Activated CD4-positive, alpha-beta memory T cell treated with anti-CD3 and anti-CD28 coated beads, Interleukin-2, amount 10 ng/mL, durations not matched to agents 7 days and 5 days (primary cell): ENCODE data around the gene ARID1B. TPM values are rescaled to one million over a fixed set of nuclear protein-coding genes. Genes with fewer than 3 reads are reported as not detected.
"Not testable (repeated sequence)": the region's sequence is repeated elsewhere in the genome, so short reads cannot be mapped to it uniquely, and the experiment has no call there.

Source experiments
- CTCF ChIA-PET: fragments of 350-600 bp; sonication (Branson Sonifier 250); formaldehyde crosslinking; loops from one replicate; lab custom pipeline; 2021; ENCODE audit warnings: antibody characterized with exemption, inconsistent platforms; lab: Charles Lee
- POLR2A ChIA-PET: fragments of 350-600 bp; sonication (Branson Sonifier 250); formaldehyde crosslinking; loops from one replicate; lab custom pipeline; 2021; ENCODE audit warnings: antibody characterized with exemption; lab: Charles Lee
- DNase-seq: peaks from one replicate; pipeline ENCODE4 v3.0.0-alpha.2; 2020
- H3K27ac Mint-ChIP-seq: one replicate; pipeline ENCODE4 v1.8.0; 2021; ENCODE audit warnings: mild to moderate bottlenecking, mixed read lengths
- H3K27me3 Mint-ChIP-seq: one replicate; pipeline ENCODE4 v1.8.0; 2021; ENCODE audit warnings: mixed read lengths
- H3K36me3 Mint-ChIP-seq: one replicate; pipeline ENCODE4 v1.8.0; 2021; ENCODE audit warnings: low read depth, mixed read lengths
- H3K4me1 Mint-ChIP-seq: one replicate; pipeline ENCODE4 v1.8.0; 2021; ENCODE audit warnings: mixed read lengths
- H3K4me3 Mint-ChIP-seq: one replicate; pipeline ENCODE4 v1.8.0; 2021; ENCODE audit warnings: mild to moderate bottlenecking, mixed read lengths
- H3K9me3 Mint-ChIP-seq: one replicate; pipeline ENCODE4 v1.8.0; 2021; ENCODE audit warnings: mixed read lengths
- total RNA-seq, 2 experiments: library from RNA; stranded (reverse); gene quantifications; one replicate each; pipeline ENCODE4 v1.2.3, GENCODE V29; 2021

ARID1B gene
- total RNA-seq, 2 experiments from 2014 or later = 63.4 to 65.5 TPM

- Mint-ChIP-seq H3K9me3 (no peaks in the 10 kb centered on the region), H3K4me3 (no peak overlapping the region), H3K27ac (no peak overlapping the region), H3K27me3 (no peaks in the 10 kb centered on the region), H3K36me3 (peaks cover 19% of the 10 kb centered on the region), H3K4me1 (peaks cover 6% of the 10 kb centered on the region)
- DNase-seq = no peak
- CTCF ChIA-PET = no interaction called here
- POLR2A ChIA-PET = no interaction called here
Observed at GRCh38 chr6:156938143-156938542, 161.0 kb downstream of the ARID1B start.

GRCh38 chr6:156940221-156940620 is 163.0 kb downstream of the ARID1B start:
- Mint-ChIP-seq H3K4me3 (no peak overlapping the region), H3K36me3 (peaks cover 18% of the 10 kb centered on the region), H3K27ac (no peak overlapping the region), H3K4me1 (peaks cover 6% of the 10 kb centered on the region), H3K27me3 (no peaks in the 10 kb centered on the region), H3K9me3 (no peaks in the 10 kb centered on the region)
- ChIA-PET POLR2A (no interaction called here), CTCF (no interaction called here)
- DNase-seq = no peak

GRCh38 chr6:156942266-156942665 is 165.1 kb downstream of the ARID1B start:
- Mint-ChIP-seq H3K4me3 (no peak overlapping the region), H3K4me1 (peaks cover 4% of the 10 kb centered on the region), H3K9me3 (no peaks in the 10 kb centered on the region), H3K36me3 (peaks cover 5% of the 10 kb centered on the region), H3K27ac (no peak overlapping the region), H3K27me3 (no peaks in the 10 kb centered on the region)
- ChIA-PET POLR2A (no interaction called here), CTCF (no interaction called here)
- DNase-seq = no peak

- CTCF ChIA-PET = interaction anchor here (0.7 to 0.9 kb wide), 2 partner anchors 103 to 332 kb away, joined by 3 read pairs; no protein-coding TSS in a partner anchor
- no peak for DNase-seq
- no peaks in the 10 kb centered on the region for H3K36me3 Mint-ChIP-seq
- no peaks in the 10 kb centered on the region for H3K27me3 Mint-ChIP-seq
- H3K4me1 Mint-ChIP-seq = peaks cover 2% of the 10 kb centered on the region
- H3K4me3 Mint-ChIP-seq = no peak overlapping the region
- POLR2A ChIA-PET = interaction anchor here (0.8 to 1.2 kb wide), 2 partner anchors 10 to 21 kb away, joined by 3 read pairs; no protein-coding TSS in a partner anchor
- H3K27ac Mint-ChIP-seq = no peak overlapping the region
- H3K9me3 Mint-ChIP-seq = no peaks in the 10 kb centered on the region
Observed at GRCh38 chr6:156943166-156943565, 166.0 kb downstream of the ARID1B start.

GRCh38 chr6:156943816-156944215 is 166.6 kb downstream of the ARID1B start:
- Mint-ChIP-seq H3K27me3 (no peaks in the 10 kb centered on the region), H3K4me1 (peaks cover 2% of the 10 kb centered on the region), H3K27ac (no peak overlapping the region), H3K4me3 (no peak overlapping the region), H3K36me3 (no peaks in the 10 kb centered on the region), H3K9me3 (no peaks in the 10 kb centered on the region)
- POLR2A ChIA-PET = interaction anchor here (0.8 to 1.2 kb wide), 2 partner anchors 10 to 21 kb away, joined by 3 read pairs; no protein-coding TSS in a partner anchor
- CTCF ChIA-PET = interaction anchor here (0.7 to 0.9 kb wide), 2 partner anchors 102 to 333 kb away, joined by 3 read pairs; no protein-coding TSS in a partner anchor
- no peak for DNase-seq

- Mint-ChIP-seq H3K36me3 (no peaks in the 10 kb centered on the region), H3K27me3 (no peaks in the 10 kb centered on the region), H3K4me3 (no peak overlapping the region), H3K4me1 (peaks cover 4% of the 10 kb centered on the region), H3K9me3 (no peaks in the 10 kb centered on the region), H3K27ac (no peak overlapping the region)
- ChIA-PET POLR2A (interaction anchor here (1.2 kb wide), 1 partner anchor 9 kb away, joined by 3 read pairs; no protein-coding TSS in a partner anchor), CTCF (interaction anchor here (0.7 kb wide), 1 partner anchor 19 kb away, joined by 3 read pairs; no protein-coding TSS in a partner anchor)
- no peak for DNase-seq
Observed at GRCh38 chr6:156944412-156944811, 167.2 kb downstream of the ARID1B start.

GRCh38 chr6:156945789-156946172 is 168.6 kb downstream of the ARID1B start:
- POLR2A ChIA-PET = interaction anchor here (0.7 kb wide), 1 partner anchor 30 kb away, joined by 4 read pairs; no protein-coding TSS in a partner anchor

GRCh38 chr6:156946370-156946936 is 169.3 kb downstream of the ARID1B start:
- H3K4me1 Mint-ChIP-seq = peaks cover 4% of the 10 kb centered on the region
- no peak overlapping the region for H3K27ac Mint-ChIP-seq
- DNase-seq = no peak
- no peak overlapping the region for H3K4me3 Mint-ChIP-seq
- H3K36me3 Mint-ChIP-seq = no peaks in the 10 kb centered on the region
- H3K27me3 Mint-ChIP-seq = no peaks in the 10 kb centered on the region
- CTCF ChIA-PET = no interaction called here
- no peaks in the 10 kb centered on the region for H3K9me3 Mint-ChIP-seq
- POLR2A ChIA-PET = interaction anchor here (0.7 kb wide), 1 partner anchor 29 kb away, joined by 4 read pairs; no protein-coding TSS in a partner anchor

More at GRCh38 chr6:156945789-156946172, 168.6 kb downstream of the ARID1B start:
- H3K27me3 Mint-ChIP-seq, CTCF ChIA-PET, H3K4me3 Mint-ChIP-seq, H3K4me1 Mint-ChIP-seq, H3K27ac Mint-ChIP-seq, DNase-seq, H3K9me3 Mint-ChIP-seq, H3K36me3 Mint-ChIP-seq: not testable (repeated sequence)

GRCh38 chr6:156948277-156948676 is 171.1 kb downstream of the ARID1B start:
- Mint-ChIP-seq H3K9me3 (no peaks in the 10 kb centered on the region), H3K4me1 (peaks cover 14% of the 10 kb centered on the region), H3K36me3 (no peaks in the 10 kb centered on the region), H3K27me3 (no peaks in the 10 kb centered on the region), H3K4me3 (no peak overlapping the region), H3K27ac (no peak overlapping the region)
- DNase-seq = no peak
- POLR2A ChIA-PET = interaction anchor here (1.3 kb wide), 1 partner anchor 73 kb away, joined by 3 read pairs; no protein-coding TSS in a partner anchor
- CTCF ChIA-PET = no interaction called here

GRCh38 chr6:156948807-156949206 is 171.6 kb downstream of the ARID1B start:
- Mint-ChIP-seq H3K27ac (no peak overlapping the region), H3K36me3 (no peaks in the 10 kb centered on the region), H3K4me3 (no peak overlapping the region), H3K4me1 (peaks cover 19% of the 10 kb centered on the region), H3K27me3 (no peaks in the 10 kb centered on the region), H3K9me3 (no peaks in the 10 kb centered on the region)
- ChIA-PET CTCF (no interaction called here), POLR2A (interaction anchor here (1.3 kb wide), 1 partner anchor 72 kb away, joined by 3 read pairs; no protein-coding TSS in a partner anchor)
- no peak for DNase-seq

GRCh38 chr6:156949376-156949775 is 172.2 kb downstream of the ARID1B start:
- no peak for DNase-seq
- no peaks in the 10 kb centered on the region for H3K9me3 Mint-ChIP-seq
- H3K4me3 Mint-ChIP-seq = no peak overlapping the region
- POLR2A ChIA-PET = interaction anchor here (1.3 kb wide), 1 partner anchor 72 kb away, joined by 3 read pairs; no protein-coding TSS in a partner anchor
- H3K27ac Mint-ChIP-seq = no peak overlapping the region
- H3K36me3 Mint-ChIP-seq = no peaks in the 10 kb centered on the region
- CTCF ChIA-PET = interaction anchor here (0.7 kb wide), 1 partner anchor 241 kb away, joined by 3 read pairs; no protein-coding TSS in a partner anchor
- H3K27me3 Mint-ChIP-seq = no peaks in the 10 kb centered on the region
- H3K4me1 Mint-ChIP-seq = peaks cover 20% of the 10 kb centered on the region

GRCh38 chr6:156950084-156950483 is 172.9 kb downstream of the ARID1B start:
- Mint-ChIP-seq H3K27ac (no peak overlapping the region), H3K27me3 (no peaks in the 10 kb centered on the region), H3K4me1 (peaks cover 20% of the 10 kb centered on the region), H3K4me3 (no peak overlapping the region), H3K36me3 (no peaks in the 10 kb centered on the region), H3K9me3 (no peaks in the 10 kb centered on the region)
- ChIA-PET POLR2A (no interaction called here), CTCF (no interaction called here)
- DNase-seq = no peak

- ChIA-PET CTCF (no interaction called here), POLR2A (no interaction called here)
- Mint-ChIP-seq H3K4me3 (no peak overlapping the region), H3K27ac (no peak overlapping the region), H3K4me1 (peaks cover 20% of the 10 kb centered on the region), H3K27me3 (no peaks in the 10 kb centered on the region), H3K36me3 (no peaks in the 10 kb centered on the region), H3K9me3 (no peaks in the 10 kb centered on the region)
- DNase-seq = no peak
Observed at GRCh38 chr6:156950531-156950930, 173.4 kb downstream of the ARID1B start.
